H1 (cell line): ENCODE measurements around the gene ARHGEF4. TPM values are rescaled to one million over a fixed set of nuclear protein-coding genes. Genes with fewer than 3 reads are reported as not detected.

Source experiments
- CTCF ChIA-PET: fragments of 300-600 bp; sonication (Branson Sonifier 250); formaldehyde crosslinking; loops from one replicate; lab custom pipeline; 2021; ENCODE audit not compliant: partially characterized antibody; lab: Charles Lee
- POLR2A ChIA-PET: fragments of 300-600 bp; sonication (Branson Sonifier 250); formaldehyde crosslinking; loops from one replicate; lab custom pipeline; 2021; ENCODE audit warnings: inconsistent platforms; ENCODE audit not compliant: partially characterized antibody; lab: Charles Lee
- DNase-seq, 2 experiments: peaks; one replicate each; pipeline versions ENCODE4 v3.0.0 to v3.0.0-alpha.2; 2010 to 2022; ENCODE audit warnings: low spot score in 2 of 2, low read depth in 1 of 2, mixed read lengths in 1 of 2
- FAIRE-seq: peaks from 2 replicates; lab custom pipeline; 2011; peaks lifted over from hg19 to GRCh38; lab: Jason Lieb, UNC
- H2AFZ ChIP-seq: 2 replicates; pipeline ENCODE4 v1.8.1; 2012; ENCODE audit warnings: low read length, inconsistent platforms
- H2AK5ac ChIP-seq: 2 replicates; pipeline ENCODE4 v1.6.1; 2013; ENCODE audit warnings: low read depth, low read length
- H2BK120ac ChIP-seq: replicated peaks from 2 replicates; pipeline ENCODE3; 2013; ENCODE audit warnings: low read depth, low read length, inconsistent platforms
- H2BK12ac ChIP-seq: 2 replicates; pipeline ENCODE4 v1.6.1; 2013; ENCODE audit warnings: low read depth, low read length
- H2BK15ac ChIP-seq: 2 replicates; pipeline ENCODE4 v1.6.1; 2013; ENCODE audit warnings: low read length
- H2BK20ac ChIP-seq: 2 replicates; pipeline ENCODE4 v1.6.1; 2013; ENCODE audit warnings: low read length
- H2BK5ac ChIP-seq: 2 replicates; pipeline ENCODE4 v1.6.1; 2013; ENCODE audit warnings: low read depth, low read length
- H3K14ac ChIP-seq: 2 replicates; pipeline ENCODE4 v1.6.1; 2013; ENCODE audit warnings: inconsistent platforms; ENCODE audit not compliant: insufficient read length
- H3K18ac ChIP-seq: 2 replicates; pipeline ENCODE4 v1.6.1; 2013; ENCODE audit warnings: low read length; ENCODE audit errors: extremely low read depth
- H3K23ac ChIP-seq: 2 replicates; pipeline ENCODE4 v1.6.1; 2013; ENCODE audit warnings: inconsistent platforms; ENCODE audit not compliant: insufficient read length
- H3K23me2 ChIP-seq: 2 replicates; pipeline ENCODE4 v1.6.1; 2013; ENCODE audit warnings: low read depth, low read length
- H3K27ac ChIP-seq: 2 replicates; pipeline ENCODE4 v1.6.1; 2011; ENCODE audit warnings: low read depth, low read length, inconsistent platforms
- H3K27me3 ChIP-seq, 4 experiments: replicated peaks in 1 of 4; 1 replicate in 1 of 4; 2 replicates in 3 of 4; pipeline versions ENCODE4 v1.6.1 to v1.8.1; 2011 to 2013; ENCODE audit warnings: low read length in 3 of 4, mild to moderate bottlenecking in 3 of 4, inconsistent platforms in 2 of 4, mixed read lengths in 2 of 4, moderate library complexity in 1 of 4; ENCODE audit not compliant: control insufficient read depth in 3 of 4, insufficient read depth in 3 of 4; ENCODE audit errors: extremely low read depth in 1 of 4
- H3K36me3 ChIP-seq, 4 experiments: 2 replicates each; pipeline versions ENCODE4 v1.6.1 to v1.8.1; 2011 to 2013; ENCODE audit warnings: mild to moderate bottlenecking in 4 of 4, low read length in 3 of 4, moderate library complexity in 2 of 4, control low read depth in 1 of 4, inconsistent platforms in 1 of 4; ENCODE audit not compliant: insufficient read depth in 4 of 4, control insufficient read depth in 2 of 4
- H3K4ac ChIP-seq: replicated peaks from 2 replicates; pipeline ENCODE3; 2013; ENCODE audit warnings: low read length, low read depth, mixed read lengths, inconsistent platforms; ENCODE audit not compliant: insufficient read length
- H3K4me1 ChIP-seq, 4 experiments: replicated peaks in 1 of 4; 1 replicate in 1 of 4; 2 replicates in 3 of 4; pipeline versions ENCODE4 v1.6.1 to v1.8.1; 2011 to 2013; ENCODE audit warnings: low read length in 3 of 4, inconsistent platforms in 2 of 4, mixed read lengths in 1 of 4; ENCODE audit not compliant: insufficient read depth in 4 of 4, control insufficient read depth in 3 of 4
- H3K4me2 ChIP-seq, 2 experiments: 2 replicates each; pipeline versions ENCODE4 v1.6.1 to v1.8.1; 2011 to 2013; ENCODE audit warnings: low read depth in 2 of 2, low read length in 2 of 2, control low read depth in 1 of 2, inconsistent platforms in 1 of 2, mild to moderate bottlenecking in 1 of 2; ENCODE audit not compliant: insufficient read depth in 1 of 2
- H3K4me3 ChIP-seq, 4 experiments: fragments of 200-600, 300-600 bp in 1 of 4; sonication (generic), shearing (Covaris generic), sonication (Bioruptor Twin) in 1 of 4; 2 replicates each; pipeline versions ENCODE4 v1.5.1 to v1.8.1; 2011 to 2016; ENCODE audit warnings: low read length in 4 of 4, low read depth in 3 of 4, control low read depth in 2 of 4, inconsistent platforms in 2 of 4, mild to moderate bottlenecking in 2 of 4, mixed read lengths in 1 of 4, moderate library complexity in 1 of 4; ENCODE audit not compliant: insufficient read depth in 2 of 4; ENCODE audit errors: extremely low read depth in 1 of 4
- H3K56ac ChIP-seq: replicated peaks from 2 replicates; pipeline ENCODE3; 2013; ENCODE audit warnings: low read depth, mild to moderate bottlenecking, mixed read lengths, low read length, inconsistent platforms; ENCODE audit not compliant: insufficient read length
- H3K79me1 ChIP-seq: 2 replicates; pipeline ENCODE4 v1.6.1; 2013; ENCODE audit warnings: low read depth, low read length, control low read depth
- H3K79me2 ChIP-seq, 2 experiments: 2 replicates each; pipeline versions ENCODE4 v1.6.1 to v1.8.1; 2012 to 2013; ENCODE audit warnings: low read length in 2 of 2, mild to moderate bottlenecking in 2 of 2, inconsistent platforms in 1 of 2; ENCODE audit not compliant: insufficient read depth in 2 of 2, control insufficient read depth in 1 of 2
- H3K9ac ChIP-seq, 4 experiments: replicated peaks in 1 of 4; 1 replicate in 1 of 4; 2 replicates in 3 of 4; pipeline versions ENCODE4 v1.6.1 to v1.8.1; 2011 to 2013; ENCODE audit warnings: low read depth in 3 of 4, low read length in 3 of 4, control low read depth in 2 of 4, mild to moderate bottlenecking in 2 of 4, moderate library complexity in 2 of 4, inconsistent platforms in 1 of 4; ENCODE audit errors: extremely low read depth in 1 of 4
- H3K9me3 ChIP-seq, 2 experiments: 2 replicates each; pipeline versions ENCODE4 v1.6.1 to v1.8.1; 2012 to 2013; ENCODE audit warnings: mild to moderate bottlenecking in 2 of 2, moderate library complexity in 2 of 2, control low read depth in 1 of 2, inconsistent platforms in 1 of 2, low read depth in 1 of 2, low read length in 1 of 2, mixed read lengths in 1 of 2; ENCODE audit not compliant: insufficient read depth in 2 of 2
- H4K20me1 ChIP-seq, 2 experiments: replicated peaks in 1 of 2; 2 replicates each; pipeline versions ENCODE3 to v1.8.1; 2011 to 2013; ENCODE audit warnings: inconsistent platforms in 2 of 2, low read length in 2 of 2, mild to moderate bottlenecking in 1 of 2; ENCODE audit not compliant: insufficient read depth in 2 of 2, control insufficient read depth in 1 of 2
- H4K5ac ChIP-seq: 2 replicates; pipeline ENCODE4 v1.6.1; 2013; ENCODE audit warnings: low read length, low read depth, mixed read lengths, inconsistent platforms; ENCODE audit not compliant: insufficient read length
- H4K8ac ChIP-seq: 2 replicates; pipeline ENCODE4 v1.8.0; 2013; ENCODE audit warnings: mild to moderate bottlenecking, moderate library complexity, low read length, inconsistent platforms; ENCODE audit not compliant: insufficient read depth; ENCODE audit errors: extremely low read depth
- H4K91ac ChIP-seq: replicated peaks from 2 replicates; pipeline ENCODE3; 2013; ENCODE audit warnings: low read length, mixed read lengths, inconsistent platforms; ENCODE audit not compliant: insufficient read length
- SIRT6 ChIP-seq: IDR thresholded peaks from one replicate; pipeline ENCODE4 v1.7.1; 2012; ENCODE audit warnings: low read length, inconsistent platforms
- ZNF274 ChIP-seq: IDR thresholded peaks from 2 replicates; pipeline ENCODE4 v1.7.0; 2012; ENCODE audit warnings: low read length, borderline replicate concordance; ENCODE audit errors: extremely low read depth
- WGBS, 2 experiments: shearing (Covaris generic) in 1 of 2; methylation state at CpG; one replicate each; pipeline versions ENCODE4 v1.1.6 to v1.1.7; 2013 to 2015; ENCODE audit warnings: low lambda C conversion rate in 2 of 2, mixed read lengths in 2 of 2, inconsistent platforms in 1 of 2, low coverage in 1 of 2, missing lambda C conversion rate in 1 of 2; ENCODE audit not compliant: insufficient replicate concordance in 2 of 2, insufficient coverage in 1 of 2, insufficient read length in 1 of 2; ENCODE audit errors: extremely low coverage in 1 of 2, missing lambda C conversion rate in 1 of 2; 5-methylcytosine and 5-hydroxymethylcytosine counted together
- polyA plus RNA-seq, 7 experiments: library from polyadenylated mRNA; depleted of rRNA in 3 of 7; stranded (reverse) in 5 of 7; unstranded in 2 of 7; fragments of >200 nt in 5 of 7; fragments of 200-250 nt in 2 of 7; gene quantifications; 1 replicate in 5 of 7; 2 replicates in 1 of 7; 4 replicates in 1 of 7; pipeline versions ENCODE4 v1.2.1 to v1.2.3, GENCODE V29; 2011 to 2013; ENCODE audit warnings: missing spikeins in 2 of 7, mixed read lengths in 2 of 7
- total RNA-seq: library from RNA; stranded (reverse); fragmentation: NEBNext Ultra II Directional; extraction: Animal tissue kit (Norgen Biotek cat#: 25700); gene quantifications from 2 replicates; pipeline ENCODE4 v1.2.1, GENCODE V29; 2021

ARHGEF4 gene
- total and polyA plus RNA-seq, 2 of the 8 experiments (the other 6 are each of a cell fraction or from before 2014, with no cell fraction given): 10.6 to 14.6 TPM

DNA sequence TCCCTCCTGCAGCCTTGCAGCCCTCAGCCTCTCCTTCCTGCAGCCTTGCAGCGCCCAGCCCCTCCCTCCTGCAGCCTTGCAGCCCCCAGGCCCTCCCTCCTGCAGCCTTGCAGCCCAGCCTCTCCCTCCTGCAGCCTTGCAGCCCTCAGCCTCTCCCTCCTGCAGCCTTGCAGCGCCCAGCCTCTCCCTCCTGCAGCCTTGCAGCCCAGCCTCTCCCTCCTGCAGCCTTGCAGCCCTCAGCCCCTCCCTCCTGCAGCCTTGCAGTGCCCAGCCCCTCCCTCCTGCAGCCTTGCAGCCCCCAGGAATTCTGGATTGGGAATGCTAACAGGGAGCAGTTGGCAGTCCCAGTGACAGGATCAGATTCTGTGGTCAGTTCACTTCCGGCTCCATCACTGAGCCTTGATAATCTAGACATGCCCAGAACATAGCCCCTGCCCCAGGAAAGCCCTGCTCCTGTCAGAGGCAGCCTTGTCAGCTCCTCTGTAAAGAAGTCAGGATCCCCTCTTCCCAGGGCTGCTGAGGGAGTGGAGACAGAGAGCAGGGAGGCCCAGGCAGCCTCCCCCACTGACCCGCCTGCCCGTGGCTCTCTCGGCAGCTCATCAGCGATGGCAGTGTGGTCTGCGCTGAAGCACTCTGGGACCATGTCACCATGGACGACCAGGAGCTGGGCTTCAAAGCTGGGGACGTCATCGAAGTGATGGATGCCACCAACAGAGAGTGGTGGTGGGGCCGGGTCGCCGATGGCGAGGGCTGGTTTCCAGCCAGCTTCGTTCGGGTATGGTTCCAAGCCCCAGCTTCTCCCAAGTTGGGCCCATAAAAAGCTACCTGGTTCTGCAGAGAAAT, 201.8 kb downstream of the ARHGEF4 start:
- CTCF ChIA-PET: interaction anchor here (0.9 to 1.6 kb wide), 5 partner anchors 10 to 94 kb away, joined by 3 to 4 read pairs (median 3); no protein-coding TSS in a partner anchor
- no peak for DNase-seq
- H3K79me1 ChIP-seq: no peaks in the 10 kb centered on the region

More for the DNA sequence above, 201.8 kb downstream of the ARHGEF4 start:
- H3K56ac ChIP-seq: no peak overlapping the region
- H4K8ac ChIP-seq: no peak overlapping the region
- H3K14ac ChIP-seq: no peak overlapping the region
- H3K4me3 ChIP-seq: no peak overlapping the region
- H3K23ac ChIP-seq: no peak overlapping the region
- no peak overlapping the region for H3K9ac ChIP-seq
- H3K4me2 ChIP-seq: no peak overlapping the region
- WGBS, 2 experiments: 83% methylated on average over 15 of the region's 17 CpGs; no CpG with 5 or more reads in 1 of the 2 experiments
- peaks cover 6 to 28% (median 22%) of the 10 kb centered on the region in 4 experiments; a peak in 6 of 7 replicates for H3K27me3 ChIP-seq
- H3K18ac ChIP-seq: no peak overlapping the region
- no peak overlapping the region for H2AK5ac ChIP-seq
- peaks cover 0 to 7% (median 4%) of the 10 kb centered on the region in 4 experiments; a peak in 6 of 7 replicates for H3K4me1 ChIP-seq
- no peak overlapping the region for H3K4ac ChIP-seq
- H2BK5ac ChIP-seq: no peak overlapping the region
- no peak overlapping the region for H2AFZ ChIP-seq
- FAIRE-seq: no peak
- no peaks in the 10 kb centered on the region; a peak in 1 of 8 replicates for H3K36me3 ChIP-seq
- H4K20me1 ChIP-seq: peaks cover 0 to under 1% of the 10 kb centered on the region in 2 experiments
- no peak overlapping the region for H3K27ac ChIP-seq
- H2BK15ac ChIP-seq: no peak overlapping the region
- no peak overlapping the region for H2BK120ac ChIP-seq
- TF ChIP-seq SIRT6 (no peak), ZNF274 (no peak)
- H3K79me2 ChIP-seq: no peaks in the 10 kb centered on the region
- H3K23me2 ChIP-seq: peaks cover 10% of the 10 kb centered on the region; the same call in 1 of the 2 replicates
- H3K9me3 ChIP-seq: no peaks in the 10 kb centered on the region
- no peak overlapping the region for H4K5ac ChIP-seq
- no peak overlapping the region for H4K91ac ChIP-seq
- H2BK20ac ChIP-seq: no peak overlapping the region
- H2BK12ac ChIP-seq: no peak overlapping the region
- POLR2A ChIA-PET: interaction anchor here (0.6 to 1.4 kb wide), 4 partner anchors 18 to 54 kb away, joined by 3 to 4 read pairs (median 4); no protein-coding TSS in a partner anchor
